ENCODE results near the gene ZNF132.

GRCh38 chr19:58439576-58440554, at the start of gene ZNF132:
- no peak for TF ChIP-seq CTCF (IDR thresholded peaks at IDR 0.05; ENCODE audit: low read depth, low read length)
- TF ChIP-seq EZH2phosphoT487 (IDR thresholded peaks at IDR 0.05; ENCODE audit: low read depth), result no peak

Measured in OCI-LY3 (cell line).